GM23338 (cell line): ENCODE results near the gene CLSTN1. TPM values are rescaled to one million over a fixed set of nuclear protein-coding genes. Genes with fewer than 3 reads are reported as not detected.

Source experiments
- ATAC-seq: fragments of 200-7000 bp; cut with Tn5 transposase; 3 replicates; pipeline ENCODE4 v1.9.1; 2020
- DNase-seq: peaks from one replicate; pipeline ENCODE4 v3.0.0-alpha.2; 2015; ENCODE audit warnings: low spot score
- H2AFZ ChIP-seq: fragments of 200-600 bp; sonication (generic); 2 replicates; pipeline ENCODE4 v1.8.0; 2016; ENCODE audit warnings: antibody characterized with exemption, mild to moderate bottlenecking, moderate library complexity
- H3F3A ChIP-seq: fragments of 200-600 bp; sonication (generic); replicated peaks from 2 replicates; pipeline ENCODE4 v1.8.0; 2017; ENCODE audit warnings: antibody characterized with exemption, mixed run types, low read depth
- H3K27ac ChIP-seq: fragments of 200-600 bp; sonication (generic); 2 replicates; pipeline ENCODE4 v1.6.1; 2016; ENCODE audit warnings: low read depth
- H3K27me3 ChIP-seq: fragments of 200-600 bp; sonication (generic); 2 replicates; pipeline ENCODE4 v1.8.0; 2016; ENCODE audit warnings: mild to moderate bottlenecking, mixed run types, moderate library complexity; ENCODE audit not compliant: insufficient read depth
- H3K36me3 ChIP-seq: fragments of 200-600 bp; sonication (generic); 2 replicates; pipeline ENCODE4 v1.8.0; 2016; ENCODE audit warnings: mild to moderate bottlenecking; ENCODE audit not compliant: insufficient read depth
- H3K4me1 ChIP-seq: fragments of 200-600 bp; sonication (generic); 2 replicates; pipeline ENCODE4 v1.8.0; 2016; ENCODE audit warnings: mild to moderate bottlenecking, moderate library complexity; ENCODE audit not compliant: insufficient read depth
- H3K4me2 ChIP-seq: fragments of 200-600 bp; sonication (generic); 2 replicates; pipeline ENCODE4 v1.7.1; 2017; ENCODE audit warnings: mixed run types
- H3K4me3 ChIP-seq: fragments of 200-600 bp; sonication (generic); 2 replicates; pipeline ENCODE4 v1.6.1; 2016; ENCODE audit warnings: mixed run types
- H3K79me2 ChIP-seq: fragments of 200-600 bp; sonication (generic); replicated peaks from 2 replicates; pipeline ENCODE4 v1.8.0; 2017; ENCODE audit warnings: mild to moderate bottlenecking; ENCODE audit not compliant: insufficient read depth
- H3K9me2 ChIP-seq: fragments of 200-600 bp; sonication (generic); 2 replicates; pipeline ENCODE4 v1.8.0; 2017; ENCODE audit not compliant: insufficient read depth
- H4K20me1 ChIP-seq: fragments of 200-600 bp; sonication (generic); replicated peaks from 2 replicates; pipeline ENCODE4 v1.8.0; 2017; ENCODE audit warnings: mild to moderate bottlenecking; ENCODE audit not compliant: insufficient read depth
- H3K27ac Mint-ChIP-seq: 2 replicates; pipeline ENCODE4 v1.8.0; 2020; ENCODE audit warnings: inconsistent platforms, mild to moderate bottlenecking, moderate library complexity, mixed read lengths
- H3K27me3 Mint-ChIP-seq: 3 replicates; pipeline ENCODE4 v1.8.0; 2022; ENCODE audit warnings: low read depth, mild to moderate bottlenecking, moderate library complexity, mixed read lengths, inconsistent platforms; ENCODE audit not compliant: insufficient read depth, poor library complexity
- H3K36me3 Mint-ChIP-seq: 3 replicates; pipeline ENCODE4 v1.8.0; 2021; ENCODE audit warnings: low read depth, mild to moderate bottlenecking, inconsistent platforms, moderate library complexity, mixed read lengths
- H3K4me1 Mint-ChIP-seq: 3 replicates; pipeline ENCODE4 v1.8.0; 2020; ENCODE audit warnings: mild to moderate bottlenecking, inconsistent platforms, mixed read lengths
- H3K4me3 Mint-ChIP-seq: 3 replicates; pipeline ENCODE4 v1.8.0; 2021; ENCODE audit warnings: moderate library complexity, mild to moderate bottlenecking, inconsistent platforms, mixed read lengths
- H3K9me3 Mint-ChIP-seq: 3 replicates; pipeline ENCODE4 v1.8.0; 2020; ENCODE audit warnings: moderate library complexity, mild to moderate bottlenecking, inconsistent platforms, mixed read lengths
- CREB1 ChIP-seq: fragments of 250-450 bp; sonication (Bioruptor Pico); IDR thresholded peaks from 2 replicates; pipeline ENCODE4 v1.5.0; 2020; ENCODE audit warnings: low read depth, mild to moderate bottlenecking, moderate library complexity
- CTCF ChIP-seq, 2 experiments: fragments of 200-600 bp in 1 of 2; sonication (generic) in 1 of 2; conservative IDR thresholded peaks; 2 replicates each; pipeline versions ENCODE4 v1.5.1 to v1.6.1; 2016 to 2017; ENCODE audit warnings: antibody characterized with exemption in 2 of 2, low read depth in 2 of 2, mild to moderate bottlenecking in 2 of 2, moderate library complexity in 1 of 2
- JUNB ChIP-seq: IDR thresholded peaks from one replicate; pipeline ENCODE4 v1.6.1; 2016; ENCODE audit warnings: antibody characterized with exemption; ENCODE audit not compliant: unreplicated experiment
- NANOG ChIP-seq: IDR thresholded peaks from 2 replicates; pipeline ENCODE4 v1.6.1; 2016; ENCODE audit warnings: antibody characterized with exemption, borderline replicate concordance
- POLR2AphosphoS5 ChIP-seq: IDR thresholded peaks from 2 replicates; pipeline ENCODE4 v1.6.1; 2016; ENCODE audit warnings: antibody characterized with exemption, low read depth
- REST ChIP-seq: IDR thresholded peaks from one replicate; pipeline ENCODE4 v1.6.1; 2018; ENCODE audit warnings: antibody characterized with exemption; ENCODE audit not compliant: unreplicated experiment
- ZNF462 ChIP-seq: fragments of 250-450 bp; sonication (Bioruptor Pico); IDR thresholded peaks from 2 replicates; pipeline ENCODE4 v1.5.0; 2020; ENCODE audit warnings: mild to moderate bottlenecking, moderate library complexity
- polyA plus RNA-seq: library from polyadenylated mRNA; unstranded; fragments of >200 nt; fragmentation: Nextera tagmentation; extraction: Ambion mirVana; gene quantifications from 2 replicates; pipeline ENCODE4 v1.2.1, GENCODE V29; 2016
- total RNA-seq: library from RNA; depleted of rRNA; stranded (reverse); fragments of >200 nt; shearing (Covaris generic); gene quantifications from 2 replicates; pipeline ENCODE4 v1.2.3, GENCODE V29; 2014

CLSTN1 gene
- total and polyA plus RNA-seq, 2 experiments from 2014 or later: 38.5 to 66.2 TPM

GRCh38 chr1:9733160-9733789 lies 90.5 kb downstream of the CLSTN1 start (continued):
- TF ChIP-seq REST (no peak), CREB1 (no peak), NANOG (no peak), JUNB (no peak), POLR2AphosphoS5 (no peak)

- Histone ChIP-seq H3F3A (no peaks in the 10 kb centered on the region), H3K36me3 (peaks cover 37% of the 10 kb centered on the region), H3K79me2 (no peaks in the 10 kb centered on the region), H4K20me1 (no peaks in the 10 kb centered on the region; the same call in 1 of the 2 replicates), H3K4me3 (no peak overlapping the region), H3K4me1 (no peaks in the 10 kb centered on the region), H3K27me3 (no peaks in the 10 kb centered on the region), H3K27ac (no peak overlapping the region), H3K4me2 (no peak overlapping the region), H2AFZ (no peak overlapping the region), H3K9me2 (no peaks in the 10 kb centered on the region)
- Mint-ChIP-seq H3K9me3 (peaks cover 6% of the 10 kb centered on the region; the same call in 1 of the 3 replicates), H3K36me3 (peaks cover 89% of the 10 kb centered on the region), H3K27ac (no peak overlapping the region), H3K4me1 (no peaks in the 10 kb centered on the region; the same call in 2 of the 3 replicates), H3K4me3 (no peak overlapping the region), H3K27me3 (peaks cover 21% of the 10 kb centered on the region)
- no peak for ATAC-seq
- no peak for DNase-seq
- TF ChIP-seq CTCF (conservative IDR thresholded peaks at IDR 0.05; ENCODE audit: low read depth in 2 of 2): no peak
- TF ChIP-seq REST: no peak
- no peak for TF ChIP-seq ZNF462 (CRISPR knock-in tag)
These were observed 91.4 kb downstream of the CLSTN1 start for GRCh38 chr1:9732123-9732971.
